ENCODE measurements around the gene LRP5.
"Not testable (repeated sequence)": the region's sequence is repeated elsewhere in the genome, so short reads cannot be mapped to it uniquely, and the experiment has no call there.

Gene LRP5

GRCh38 chr11:68329978-68330699, 17.7 kb downstream of the LRP5 start:
- no peak for DNase-seq

GRCh38 chr11:68330700-68331337, 18.4 kb downstream of the LRP5 start:
- DNase-seq: no peak

GRCh38 chr11:68331338-68331947, 19.1 kb downstream of the LRP5 start:
- no peak for DNase-seq

- DNase-seq: no peak
Measured at GRCh38 chr11:68332186-68332585, 19.8 kb downstream of the LRP5 start.

GRCh38 chr11:68333173-68333572, 20.8 kb downstream of the LRP5 start:
- no peak for DNase-seq

GRCh38 chr11:68334923-68335322, 22.5 kb downstream of the LRP5 start:
- DNase-seq: no peak

GRCh38 chr11:68335683-68336082, 23.3 kb downstream of the LRP5 start:
- DNase-seq: no peak

- DNase-seq: no peak
Measured at GRCh38 chr11:68336716-68337115, 24.3 kb downstream of the LRP5 start.

- DNase-seq: no peak
Measured at GRCh38 chr11:68337399-68337835, 25.0 kb downstream of the LRP5 start.

GRCh38 chr11:68338051-68338780, 25.8 kb downstream of the LRP5 start:
- no peak for DNase-seq

GRCh38 chr11:68340003-68340767, 27.8 kb downstream of the LRP5 start:
- DNase-seq: no peak

- no peak for DNase-seq
Measured at GRCh38 chr11:68340784-68341556, 28.6 kb downstream of the LRP5 start.

- no peak for DNase-seq
Measured at GRCh38 chr11:68341557-68342458, 29.4 kb downstream of the LRP5 start.

- DNase-seq: no peak
Measured at GRCh38 chr11:68342459-68343158, 30.2 kb downstream of the LRP5 start.

GRCh38 chr11:68343761-68344256, 31.4 kb downstream of the LRP5 start:
- no peak for DNase-seq

GRCh38 chr11:68344821-68345220, 32.4 kb downstream of the LRP5 start:
- not testable (repeated sequence) for DNase-seq

- DNase-seq: no peak
Measured at GRCh38 chr11:68345776-68346461, 33.5 kb downstream of the LRP5 start.

- DNase-seq: no peak
Measured at GRCh38 chr11:68346462-68346790, 34.0 kb downstream of the LRP5 start.

- no peak for DNase-seq
Measured at GRCh38 chr11:68347345-68347744, 35.0 kb downstream of the LRP5 start.
